ENCODE data around the gene TFIP11.

Gene TFIP11

DNA sequence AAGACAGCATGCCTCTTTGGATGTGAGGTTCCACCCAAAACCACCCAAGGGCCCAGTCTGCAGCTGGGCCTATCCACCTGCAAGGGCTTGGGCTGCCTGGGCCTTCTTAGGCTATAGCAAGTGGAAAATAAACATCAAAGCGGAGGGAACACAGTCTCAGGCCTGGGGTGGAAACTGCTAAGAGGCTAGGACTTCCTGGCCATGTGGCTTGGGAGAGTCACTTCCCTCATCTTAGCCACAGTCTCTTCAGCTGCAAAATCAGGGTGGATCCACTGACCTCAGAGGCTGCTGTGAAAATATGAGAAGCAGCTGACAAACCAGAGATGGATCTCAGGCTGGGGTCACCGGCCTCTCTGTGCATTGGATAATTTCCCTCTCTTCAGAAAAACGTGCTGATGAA is 30.6 kb upstream of the TFIP11 start:
- no peak overlapping the region for H3K4me3 ChIP-seq (ENCODE audit: low read depth, low read length)
- TF ChIP-seq, protein P1, sequence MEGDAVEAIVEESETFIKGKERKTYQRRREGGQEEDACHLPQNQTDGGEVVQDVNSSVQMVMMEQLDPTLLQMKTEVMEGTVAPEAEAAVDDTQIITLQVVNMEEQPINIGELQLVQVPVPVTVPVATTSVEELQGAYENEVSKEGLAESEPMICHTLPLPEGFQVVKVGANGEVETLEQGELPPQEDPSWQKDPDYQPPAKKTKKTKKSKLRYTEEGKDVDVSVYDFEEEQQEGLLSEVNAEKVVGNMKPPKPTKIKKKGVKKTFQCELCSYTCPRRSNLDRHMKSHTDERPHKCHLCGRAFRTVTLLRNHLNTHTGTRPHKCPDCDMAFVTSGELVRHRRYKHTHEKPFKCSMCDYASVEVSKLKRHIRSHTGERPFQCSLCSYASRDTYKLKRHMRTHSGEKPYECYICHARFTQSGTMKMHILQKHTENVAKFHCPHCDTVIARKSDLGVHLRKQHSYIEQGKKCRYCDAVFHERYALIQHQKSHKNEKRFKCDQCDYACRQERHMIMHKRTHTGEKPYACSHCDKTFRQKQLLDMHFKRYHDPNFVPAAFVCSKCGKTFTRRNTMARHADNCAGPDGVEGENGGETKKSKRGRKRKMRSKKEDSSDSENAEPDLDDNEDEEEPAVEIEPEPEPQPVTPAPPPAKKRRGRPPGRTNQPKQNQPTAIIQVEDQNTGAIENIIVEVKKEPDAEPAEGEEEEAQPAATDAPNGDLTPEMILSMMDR (IDR thresholded peaks at IDR 0.05; ENCODE audit: borderline replicate concordance, insufficient read depth, low read depth, low read length), result no peak

DNA sequence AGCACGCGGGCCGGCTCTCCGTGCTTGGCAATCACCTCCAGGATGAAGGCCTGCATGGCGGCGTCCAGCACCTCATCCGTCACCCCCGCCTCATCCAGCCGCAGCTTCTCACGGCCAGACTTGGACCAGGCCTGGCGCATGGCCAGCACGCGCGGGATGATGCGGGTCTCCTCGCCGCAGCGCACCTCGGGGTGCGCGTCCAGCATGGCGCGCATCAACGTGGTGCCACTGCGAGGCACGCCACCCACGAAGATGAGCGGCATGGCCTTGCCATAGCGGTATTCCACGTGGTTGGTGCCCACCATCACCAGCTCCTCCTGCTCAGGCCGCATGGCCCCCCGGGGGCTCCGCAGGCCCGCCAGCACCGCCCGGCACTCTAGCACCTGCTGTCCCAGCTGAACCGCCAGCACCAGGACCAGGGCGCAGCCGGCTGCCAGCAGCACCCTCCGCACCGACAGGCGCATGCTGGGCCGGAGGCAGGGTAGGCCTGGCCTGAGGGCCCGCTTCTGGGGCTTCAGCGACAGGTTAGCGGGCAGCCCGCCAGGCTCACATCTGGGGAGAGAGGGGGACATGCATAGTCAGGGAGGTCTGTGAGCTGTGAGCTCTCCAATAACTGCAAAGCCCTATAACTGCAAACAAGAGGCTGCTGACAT is 29.0 kb upstream of the TFIP11 start:
- TF ChIP-seq, protein P1 (IDR thresholded peaks at IDR 0.05; ENCODE audit: borderline replicate concordance, insufficient read depth, low read depth, low read length), result no peak

DNA sequence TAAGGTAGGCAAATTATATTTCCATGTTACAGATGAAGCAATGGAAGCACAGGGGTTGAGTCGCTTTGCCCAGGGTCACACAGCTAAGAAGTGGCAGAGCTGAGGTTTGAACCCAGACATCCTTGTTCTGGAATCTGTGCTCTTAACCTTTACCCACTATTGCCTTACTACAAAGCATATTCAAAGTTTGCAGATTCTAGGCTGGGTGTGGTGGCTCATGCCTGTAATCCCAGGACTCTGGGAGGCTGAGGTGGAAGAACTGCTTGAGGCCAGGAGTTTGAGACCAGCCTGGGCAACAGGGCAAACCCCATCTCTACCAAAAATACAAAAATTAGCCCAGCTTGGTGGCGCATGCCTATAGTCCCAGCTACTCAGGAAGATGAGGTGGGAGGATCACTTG is 27.8 kb upstream of the TFIP11 start:
- TF ChIP-seq, protein P1 (IDR thresholded peaks at IDR 0.05; ENCODE audit: borderline replicate concordance, insufficient read depth, low read depth, low read length), result no peak
- no peak overlapping the region for H3K4me3 ChIP-seq (ENCODE audit: low read depth, low read length)

More for the DNA sequence above, 29.0 kb upstream of the TFIP11 start:
- no peak overlapping the region for H3K4me3 ChIP-seq (ENCODE audit: low read depth, low read length)

DNA sequence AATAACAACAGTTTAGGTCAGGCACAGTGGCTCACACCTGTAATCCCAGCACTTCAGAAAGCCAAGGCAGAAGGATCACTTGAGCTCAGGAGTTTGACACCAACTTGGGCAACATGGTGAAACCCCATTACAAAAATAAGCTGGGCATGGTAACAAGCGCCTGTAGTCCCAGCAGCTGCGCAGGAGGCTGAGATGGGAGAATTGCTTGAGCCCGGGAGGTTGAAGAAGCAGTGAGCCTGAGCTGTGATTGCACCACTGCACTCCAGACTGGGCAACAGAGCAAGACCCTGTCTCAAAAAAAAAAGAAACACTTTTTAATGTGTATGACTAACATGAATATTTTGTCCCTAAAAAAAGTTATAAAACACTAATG is 24.5 kb upstream of the TFIP11 start:
- TF ChIP-seq, protein P1 (IDR thresholded peaks at IDR 0.05; ENCODE audit: borderline replicate concordance, insufficient read depth, low read depth, low read length), result no peak
- H3K4me3 ChIP-seq (ENCODE audit: low read depth, low read length), result no peak overlapping the region

DNA sequence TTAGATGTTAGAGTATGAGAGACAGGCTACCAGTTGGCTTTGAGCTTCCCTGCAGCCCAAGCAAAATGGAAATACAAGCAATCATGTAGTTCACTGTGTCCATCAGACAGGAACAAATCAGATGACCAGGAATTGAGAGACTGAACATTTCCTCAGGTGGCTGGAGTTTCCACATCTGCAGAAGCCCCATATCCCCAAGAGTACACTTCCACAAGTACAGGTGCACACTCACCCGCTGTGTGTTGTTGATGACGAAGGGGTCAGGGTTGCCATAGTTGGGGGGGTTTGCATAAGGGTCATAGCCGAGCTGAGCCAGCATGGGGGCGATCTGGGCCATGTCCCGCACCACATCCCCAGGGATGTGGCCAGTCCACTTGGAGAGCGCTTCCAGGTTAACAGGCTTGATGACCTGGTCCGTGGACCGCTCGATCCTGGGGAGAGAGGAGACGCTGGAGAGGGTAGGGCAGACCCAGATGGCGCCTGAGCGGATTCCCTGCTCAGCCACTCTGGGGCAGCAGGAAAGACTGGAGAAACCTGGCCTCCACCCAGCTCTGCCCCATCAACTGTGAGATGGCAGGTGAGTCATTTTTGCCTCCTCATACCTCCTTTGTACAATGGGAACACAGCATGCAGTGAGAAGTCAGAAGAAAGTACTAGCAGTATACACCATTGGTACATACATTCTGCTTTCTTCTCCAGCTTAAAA is 23.9 kb upstream of the TFIP11 start:
- TF ChIP-seq, protein P1 (IDR thresholded peaks at IDR 0.05; ENCODE audit: borderline replicate concordance, insufficient read depth, low read depth, low read length), result no peak
- H3K4me3 ChIP-seq (ENCODE audit: low read depth, low read length), result no peak overlapping the region

DNA sequence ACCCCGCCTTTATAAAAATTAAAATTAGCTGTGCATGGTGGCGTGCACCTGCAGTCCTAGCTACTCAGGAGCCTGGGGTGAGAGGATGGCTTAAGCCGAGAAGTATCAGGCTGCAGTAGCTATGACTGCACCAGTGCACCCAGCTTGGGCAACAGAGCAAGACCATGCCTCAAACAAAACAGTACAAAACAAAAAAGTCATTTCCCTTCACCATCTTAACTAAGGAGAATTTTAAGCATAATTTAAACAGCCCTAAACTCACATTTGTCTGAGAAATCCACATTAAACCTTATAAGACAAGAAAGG is 23.3 kb upstream of the TFIP11 start:
- no peak overlapping the region for H3K4me3 ChIP-seq (ENCODE audit: low read depth, low read length)

More for the DNA sequence above, 23.3 kb upstream of the TFIP11 start:
- TF ChIP-seq, protein P1 (IDR thresholded peaks at IDR 0.05; ENCODE audit: borderline replicate concordance, insufficient read depth, low read depth, low read length), result no peak

Data from GM12875 (cell line).